Measurements from ENCODE around the gene AFAP1L2. TPM values are rescaled to one million over a fixed set of nuclear protein-coding genes. Genes with fewer than 3 reads are reported as not detected.

The AFAP1L2 gene
- polyA plus RNA-seq, 1 experiment, result 0.07 TPM

- no peak for TF ChIP-seq CTCF (IDR thresholded peaks at IDR 0.05; ENCODE audit: low read depth, low read length)
- peaks cover 34% of the 10 kb centered on the region for H3K27me3 ChIP-seq (ENCODE audit: control insufficient read depth, insufficient read depth, low read length)
- no peak overlapping the region for H3K4me3 ChIP-seq (ENCODE audit: low read depth, low read length)
- ChIA-PET POLR2A (no interaction called here), CTCF (no interaction called here)
- no peaks in the 10 kb centered on the region; the same call in 1 of the 2 replicates for H3K9me3 ChIP-seq (ENCODE audit: control insufficient read depth, insufficient read depth, low read length)
- DNase-seq (ENCODE audit: low read depth, low spot score), result no peak
- H3K27ac ChIP-seq (ENCODE audit: low read depth, low read length), result no peak overlapping the region
Measured at GRCh38 chr10:114316744-114317143, 87.6 kb downstream of the AFAP1L2 start.

- no peak for TF ChIP-seq CTCF (IDR thresholded peaks at IDR 0.05; ENCODE audit: low read depth, low read length)
- DNase-seq (ENCODE audit: low read depth, low spot score), result no peak
- POLR2A ChIA-PET, result no interaction called here
- Histone ChIP-seq H3K4me3 (ENCODE audit: low read depth, low read length) (no peak overlapping the region), H3K27me3 (ENCODE audit: control insufficient read depth, insufficient read depth, low read length) (peaks cover 39% of the 10 kb centered on the region), H3K27ac (ENCODE audit: low read depth, low read length) (no peak overlapping the region), H3K9me3 (ENCODE audit: control insufficient read depth, insufficient read depth, low read length) (no peaks in the 10 kb centered on the region; the same call in 1 of the 2 replicates)
- CTCF ChIA-PET, result interaction anchor here (0.6 kb wide), 1 partner anchor 1116 kb away, joined by 3 read pairs; no protein-coding TSS in a partner anchor
Measured at GRCh38 chr10:114315566-114316420, 88.5 kb downstream of the AFAP1L2 start.

- DNase-seq (ENCODE audit: low read depth, low spot score), result no peak
- Histone ChIP-seq H3K4me3 (ENCODE audit: low read depth, low read length) (no peak overlapping the region), H3K9me3 (ENCODE audit: control insufficient read depth, insufficient read depth, low read length) (no peaks in the 10 kb centered on the region; the same call in 1 of the 2 replicates), H3K27me3 (ENCODE audit: control insufficient read depth, insufficient read depth, low read length) (peaks cover 25% of the 10 kb centered on the region), H3K27ac (ENCODE audit: low read depth, low read length) (no peak overlapping the region)
- POLR2A ChIA-PET, result no interaction called here
- no peak for TF ChIP-seq CTCF (IDR thresholded peaks at IDR 0.05; ENCODE audit: low read depth, low read length)
- CTCF ChIA-PET, result no interaction called here
Measured at GRCh38 chr10:114313866-114314265, 90.4 kb downstream of the AFAP1L2 start.

- no peak for TF ChIP-seq CTCF (IDR thresholded peaks at IDR 0.05; ENCODE audit: low read depth, low read length)
- Histone ChIP-seq H3K9me3 (ENCODE audit: control insufficient read depth, insufficient read depth, low read length) (no peaks in the 10 kb centered on the region; the same call in 1 of the 2 replicates), H3K27me3 (ENCODE audit: control insufficient read depth, insufficient read depth, low read length) (peaks cover 27% of the 10 kb centered on the region), H3K27ac (ENCODE audit: low read depth, low read length) (no peak overlapping the region), H3K4me3 (ENCODE audit: low read depth, low read length) (no peak overlapping the region)
- no peak for DNase-seq (ENCODE audit: low read depth, low spot score)
- POLR2A ChIA-PET, result no interaction called here
- CTCF ChIA-PET, result interaction anchor here (0.9 kb wide), 1 partner anchor 9 kb away, joined by 4 read pairs; no protein-coding TSS in a partner anchor
Measured at GRCh38 chr10:114313139-114313538, 91.2 kb downstream of the AFAP1L2 start.

Measured in AG04450 (cell line).